ENCODE results near the gene KMT2E.

KMT2E gene

DNA sequence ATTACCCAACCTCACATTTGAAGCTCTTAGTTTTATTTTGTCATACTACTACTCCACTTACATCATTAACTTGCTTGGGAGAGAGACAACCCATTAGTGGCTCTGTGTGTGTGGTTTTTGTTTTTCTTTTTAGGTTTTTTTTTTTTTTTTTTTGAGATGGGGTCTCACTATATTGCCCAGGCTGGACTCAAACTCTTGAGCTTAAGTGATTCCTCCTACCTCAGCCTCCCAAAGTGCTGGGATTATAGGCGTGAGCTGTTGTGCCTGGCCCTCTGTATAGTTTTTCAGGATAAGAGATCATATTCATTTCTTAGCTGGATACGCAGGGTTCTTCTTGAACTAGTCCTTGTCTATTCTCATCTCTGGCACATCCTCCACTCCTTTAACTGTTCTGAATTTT is 41.1 kb downstream of the KMT2E start:
- H2AFZ ChIP-seq (ENCODE audit: low read length): no peak overlapping the region
- no peaks in the 10 kb centered on the region for H3K27me3 ChIP-seq (ENCODE audit: insufficient read depth, low read length)
- no peaks in the 10 kb centered on the region for H3F3A ChIP-seq (ENCODE audit: insufficient read depth, low read length)
- peaks cover 79% of the 10 kb centered on the region for H3K36me3 ChIP-seq (ENCODE audit: insufficient read depth, low read length)
- no peak overlapping the region for H3K27ac ChIP-seq (ENCODE audit: low read depth, low read length, poor library complexity, severe bottlenecking)
- TF ChIP-seq EZH2 (IDR thresholded peaks at IDR 0.05; ENCODE audit: borderline replicate concordance, low read length): no peak
- TF ChIP-seq, protein P1, sequence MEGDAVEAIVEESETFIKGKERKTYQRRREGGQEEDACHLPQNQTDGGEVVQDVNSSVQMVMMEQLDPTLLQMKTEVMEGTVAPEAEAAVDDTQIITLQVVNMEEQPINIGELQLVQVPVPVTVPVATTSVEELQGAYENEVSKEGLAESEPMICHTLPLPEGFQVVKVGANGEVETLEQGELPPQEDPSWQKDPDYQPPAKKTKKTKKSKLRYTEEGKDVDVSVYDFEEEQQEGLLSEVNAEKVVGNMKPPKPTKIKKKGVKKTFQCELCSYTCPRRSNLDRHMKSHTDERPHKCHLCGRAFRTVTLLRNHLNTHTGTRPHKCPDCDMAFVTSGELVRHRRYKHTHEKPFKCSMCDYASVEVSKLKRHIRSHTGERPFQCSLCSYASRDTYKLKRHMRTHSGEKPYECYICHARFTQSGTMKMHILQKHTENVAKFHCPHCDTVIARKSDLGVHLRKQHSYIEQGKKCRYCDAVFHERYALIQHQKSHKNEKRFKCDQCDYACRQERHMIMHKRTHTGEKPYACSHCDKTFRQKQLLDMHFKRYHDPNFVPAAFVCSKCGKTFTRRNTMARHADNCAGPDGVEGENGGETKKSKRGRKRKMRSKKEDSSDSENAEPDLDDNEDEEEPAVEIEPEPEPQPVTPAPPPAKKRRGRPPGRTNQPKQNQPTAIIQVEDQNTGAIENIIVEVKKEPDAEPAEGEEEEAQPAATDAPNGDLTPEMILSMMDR (IDR thresholded peaks at IDR 0.05; ENCODE audit: low read length): no peak
- no peak overlapping the region for H3K4me3 ChIP-seq (ENCODE audit: low read depth, low read length, poor library complexity, severe bottlenecking)
- H3K4me1 ChIP-seq (ENCODE audit: insufficient read depth, low read length, severe bottlenecking): no peaks in the 10 kb centered on the region
- no peaks in the 10 kb centered on the region for H3K9me2 ChIP-seq (ENCODE audit: low read depth, low read length)
- no peak overlapping the region for H3K4me2 ChIP-seq (ENCODE audit: low read length)
- H4K20me1 ChIP-seq (ENCODE audit: insufficient read depth, low read length): 0 out of 2 replicates have a peak, but pooled peaks cover 8% of the 10 kb centered on the region
- H3K79me2 ChIP-seq (ENCODE audit: insufficient read depth, low read length): peaks cover 83% of the 10 kb centered on the region
- no peak overlapping the region for H3K9ac ChIP-seq (ENCODE audit: low read length)
- no peaks in the 10 kb centered on the region for H3K9me3 ChIP-seq (ENCODE audit: low read length)

- H3K9me3 ChIP-seq (ENCODE audit: low read length): no peaks in the 10 kb centered on the region
- no peaks in the 10 kb centered on the region for H3K27me3 ChIP-seq (ENCODE audit: insufficient read depth, low read length)
- peaks cover 83% of the 10 kb centered on the region for H3K79me2 ChIP-seq (ENCODE audit: insufficient read depth, low read length)
- no peak overlapping the region for H2AFZ ChIP-seq (ENCODE audit: low read length)
- no peaks in the 10 kb centered on the region for H3K4me1 ChIP-seq (ENCODE audit: insufficient read depth, low read length, severe bottlenecking)
- H4K20me1 ChIP-seq (ENCODE audit: insufficient read depth, low read length): 0 out of 2 replicates have a peak, but pooled peaks cover 8% of the 10 kb centered on the region
- TF ChIP-seq EZH2 (IDR thresholded peaks at IDR 0.05; ENCODE audit: borderline replicate concordance, low read length): no peak
- TF ChIP-seq, protein P1 (IDR thresholded peaks at IDR 0.05; ENCODE audit: low read length): no peak
- no peak overlapping the region for H3K9ac ChIP-seq (ENCODE audit: low read length)
- H3K4me3 ChIP-seq (ENCODE audit: low read depth, low read length, poor library complexity, severe bottlenecking): no peak overlapping the region
- H3K9me2 ChIP-seq (ENCODE audit: low read depth, low read length): no peaks in the 10 kb centered on the region
- H3K4me2 ChIP-seq (ENCODE audit: low read length): no peak overlapping the region
- H3F3A ChIP-seq (ENCODE audit: insufficient read depth, low read length): no peaks in the 10 kb centered on the region
- H3K27ac ChIP-seq (ENCODE audit: low read depth, low read length, poor library complexity, severe bottlenecking): no peak overlapping the region
- peaks cover 79% of the 10 kb centered on the region for H3K36me3 ChIP-seq (ENCODE audit: insufficient read depth, low read length)
These were observed 41.6 kb downstream of the KMT2E start for GRCh38 chr7:105055621-105056020.

- Histone ChIP-seq H3K9ac (ENCODE audit: low read length) (no peak overlapping the region), H3K27me3 (ENCODE audit: insufficient read depth, low read length) (no peaks in the 10 kb centered on the region), H3K4me3 (ENCODE audit: low read depth, low read length, poor library complexity, severe bottlenecking) (no peak overlapping the region), H3K27ac (ENCODE audit: low read depth, low read length, poor library complexity, severe bottlenecking) (no peak overlapping the region), H3K79me2 (ENCODE audit: insufficient read depth, low read length) (peaks cover 93% of the 10 kb centered on the region), H3F3A (ENCODE audit: insufficient read depth, low read length) (0 out of 2 replicates have a peak, but pooled peaks cover 3% of the 10 kb centered on the region), H2AFZ (ENCODE audit: low read length) (no peak overlapping the region), H3K9me2 (ENCODE audit: low read depth, low read length) (no peaks in the 10 kb centered on the region), H4K20me1 (ENCODE audit: insufficient read depth, low read length) (0 out of 2 replicates have a peak, but pooled peaks cover 8% of the 10 kb centered on the region), H3K4me1 (ENCODE audit: insufficient read depth, low read length, severe bottlenecking) (no peaks in the 10 kb centered on the region), H3K36me3 (ENCODE audit: insufficient read depth, low read length) (peaks cover 79% of the 10 kb centered on the region), H3K4me2 (ENCODE audit: low read length) (no peak overlapping the region), H3K9me3 (ENCODE audit: low read length) (no peaks in the 10 kb centered on the region)
- no peak for TF ChIP-seq EZH2 (IDR thresholded peaks at IDR 0.05; ENCODE audit: borderline replicate concordance, low read length)
- TF ChIP-seq, protein P1 (IDR thresholded peaks at IDR 0.05; ENCODE audit: low read length): no peak
These were observed 43.5 kb downstream of the KMT2E start for GRCh38 chr7:105057472-105057871.
